GM12865 (cell line): ENCODE results near the gene CRACR2B.
A peak's percentile ranks its signal among the peaks of the same experiment; 100 is the strongest.

Experiments used
- DNase-seq: peaks from one replicate; pipeline ENCODE4 v3.0.0; 2010; ENCODE audit warnings: low read depth
- H3K4me3 ChIP-seq: 2 replicates; pipeline ENCODE4 v1.5.1; 2011; ENCODE audit warnings: mild to moderate bottlenecking, low read depth, low read length, control low read depth
- CTCF ChIP-seq: IDR thresholded peaks from 2 replicates; pipeline ENCODE4 v1.5.1; 2011; ENCODE audit warnings: low read length, control low read depth, low read depth, inconsistent platforms; ENCODE audit not compliant: insufficient read depth; ENCODE audit errors: missing control alignments

The CRACR2B gene

GRCh38 chr11:829847-830294, 2.2 kb downstream of the CRACR2B start:
- no peak for DNase-seq
- H3K4me3 ChIP-seq, result peak overlapping the region; percentile 16; the same call in 1 of the 2 replicates

GRCh38 chr11:830295-831117, 2.8 kb downstream of the CRACR2B start:
- H3K4me3 ChIP-seq, result peak overlapping the region; percentile 16; the same call in 1 of the 2 replicates
- peak; percentile 66 for DNase-seq
- TF ChIP-seq CTCF, result no peak

More at GRCh38 chr11:829847-830294, 2.2 kb downstream of the CRACR2B start:
- no peak for TF ChIP-seq CTCF

GRCh38 chr11:831118-831864, 3.6 kb downstream of the CRACR2B start:
- no peak overlapping the region for H3K4me3 ChIP-seq
- DNase-seq, result no peak
- no peak for TF ChIP-seq CTCF

GRCh38 chr11:831961-832528, 4.3 kb downstream of the CRACR2B start:
- H3K4me3 ChIP-seq, result peak overlapping the region; percentile 43
- no peak for TF ChIP-seq CTCF
- no peak for DNase-seq

GRCh38 chr11:832529-833113, 4.9 kb downstream of the CRACR2B start, which contains the start of gene CD151:
TSS of gene CD151 (plus strand) at chr11:832952. CDS start at chr11:836070, 3,118 bp downstream.
- peak; percentile 68 for DNase-seq
- H3K4me3 ChIP-seq, result peak within 1 kb of the TSS; percentile 61
- TF ChIP-seq CTCF, result no peak

- H3K4me3 ChIP-seq, result peak overlapping the region; percentile 61
- TF ChIP-seq CTCF, result no peak
- DNase-seq, result no peak
Observed at GRCh38 chr11:833114-833791, 5.5 kb downstream of the CRACR2B start.
